Renal pelvis (tissue), 4 donors: ENCODE measurements around the gene OSBPL9. TPM values are rescaled to one million over a fixed set of nuclear protein-coding genes. Genes with fewer than 3 reads are reported as not detected.
A peak's percentile ranks its signal among the peaks of the same experiment; 100 is the strongest.
"Not testable (repeated sequence)": the region's sequence is repeated elsewhere in the genome, so short reads cannot be mapped to it uniquely, and the experiment has no call there.

ENCODE experiments used
- DNase-seq: peaks from one replicate; pipeline ENCODE4 v3.0.0-alpha.2; 2013
- polyA plus RNA-seq, 3 donors: library from polyadenylated mRNA; unstranded; fragments of 120-200 nt; gene quantifications; one replicate each; pipeline ENCODE4 v1.2.1, GENCODE V29; 2013; ENCODE audit not compliant: insufficient read length in 3 of 3

OSBPL9 gene
- polyA plus RNA-seq, 3 donors = 122 to 151 (median 125) TPM

DNA sequence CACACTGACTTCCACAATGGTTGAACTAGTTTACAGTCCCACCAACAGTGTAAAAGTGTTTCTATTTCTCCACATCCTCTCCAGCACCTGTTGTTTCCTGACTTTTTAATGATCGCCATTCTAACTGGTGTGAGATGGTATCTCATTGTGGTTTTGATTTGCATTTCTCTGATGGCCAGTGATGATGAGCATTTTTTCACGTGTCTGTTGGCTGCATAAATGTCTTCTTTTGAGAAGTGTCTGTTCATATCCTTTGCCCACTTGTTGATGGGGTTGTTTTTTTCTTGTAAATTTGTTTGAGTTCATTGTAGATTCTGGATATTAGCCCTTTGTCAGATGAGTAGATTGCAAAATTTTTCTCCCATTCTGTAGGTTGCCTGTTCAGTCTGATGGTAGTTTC is 85.3 kb downstream of the OSBPL9 start:
- not testable (repeated sequence) for DNase-seq

DNA sequence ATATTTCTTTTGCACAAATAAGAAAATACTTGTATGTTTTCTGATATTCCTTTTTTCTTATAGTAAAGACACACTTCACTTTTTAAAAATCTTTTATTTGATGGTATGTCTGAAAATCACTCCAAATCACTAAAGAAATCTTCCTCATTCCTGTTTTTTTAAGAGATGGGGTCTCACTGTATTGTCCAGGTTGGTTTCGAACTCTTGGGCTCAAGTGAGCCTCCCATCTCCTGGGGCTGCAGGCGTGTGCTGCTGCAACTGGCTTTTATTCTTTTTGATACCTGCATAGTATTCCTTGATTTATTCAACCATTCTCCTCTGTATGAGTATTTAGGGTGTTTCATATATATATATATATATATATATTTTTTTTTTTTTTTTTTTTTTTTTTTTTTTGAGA is 88.1 kb downstream of the OSBPL9 start:
- no peak for DNase-seq

DNA sequence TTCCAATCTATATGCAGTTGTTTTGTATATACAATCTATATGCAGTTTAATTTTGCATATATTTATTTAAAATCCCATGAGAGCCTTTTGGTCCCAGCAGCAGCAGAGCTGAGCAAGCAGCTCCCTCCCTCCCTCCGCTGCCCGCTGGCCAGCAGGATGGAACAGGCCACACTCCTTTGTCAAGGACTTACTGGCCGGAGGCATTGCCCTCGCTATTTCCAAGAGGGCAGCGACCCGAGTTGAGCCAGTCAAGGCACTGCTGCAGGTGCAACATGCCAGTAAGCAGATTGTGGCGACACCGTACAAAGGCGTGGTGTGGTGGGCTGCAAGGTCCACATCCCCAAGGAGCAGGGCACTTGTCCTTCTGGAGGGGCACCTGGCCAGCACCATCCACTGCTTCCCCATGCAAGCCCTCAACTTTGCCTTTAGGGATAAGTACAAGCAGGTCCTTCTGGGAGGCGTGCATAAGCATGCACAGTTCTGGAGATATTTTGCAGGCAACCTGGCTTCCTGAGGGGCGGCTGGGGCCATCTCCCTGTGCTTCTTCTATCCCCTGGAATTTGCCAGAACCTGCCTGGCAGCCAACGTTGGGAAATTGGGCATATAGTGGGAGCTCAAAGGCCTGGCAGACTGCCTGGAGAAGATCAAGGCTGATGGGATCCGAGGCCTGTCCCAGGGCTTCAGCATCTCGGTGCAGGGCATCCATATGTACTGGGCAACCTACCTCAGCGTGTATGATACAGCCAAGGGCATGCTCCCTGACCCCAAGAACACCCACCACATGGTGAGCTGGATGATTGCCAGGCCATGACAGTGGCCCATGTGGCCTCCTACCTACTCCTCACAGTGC is 92.2 kb downstream of the OSBPL9 start:
- no peak for DNase-seq

DNA sequence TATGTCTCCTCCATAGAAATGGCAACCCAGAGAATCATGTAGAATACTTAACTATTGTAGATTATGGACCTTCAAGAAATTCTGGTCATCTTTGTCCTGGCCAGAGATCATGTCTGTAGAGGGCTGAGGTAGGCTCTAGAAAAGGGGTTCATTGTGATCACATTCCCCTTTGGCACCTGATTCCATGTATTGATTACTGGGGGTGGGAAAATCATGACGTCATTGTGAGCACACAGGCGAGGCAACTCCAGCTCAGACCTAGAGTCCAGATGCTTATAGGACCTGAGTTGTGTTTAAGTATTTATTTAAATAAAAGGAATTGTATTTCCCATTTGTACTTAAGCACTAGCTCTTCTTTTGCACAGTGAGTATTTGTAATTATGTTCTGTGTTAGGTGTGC is 93.1 kb downstream of the OSBPL9 start:
- no peak for DNase-seq

DNA sequence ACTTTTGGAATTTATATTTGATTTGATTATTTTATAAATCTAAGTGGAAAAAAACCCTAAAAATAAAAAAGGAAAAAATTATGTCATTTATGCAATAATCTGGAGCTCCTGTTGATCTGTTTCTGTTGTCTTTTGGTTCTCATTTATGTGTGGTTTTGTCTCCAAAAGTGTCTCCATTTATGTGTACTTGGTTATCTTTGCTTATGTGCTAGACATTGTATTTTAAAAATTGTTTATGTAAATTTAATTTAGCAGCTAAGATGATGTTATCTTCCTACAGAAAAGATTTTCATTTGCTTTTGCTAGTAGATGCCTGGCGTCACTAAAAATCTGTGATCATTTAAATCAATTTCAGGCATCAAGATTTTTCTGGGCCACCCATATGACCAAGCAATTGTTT is 95.7 kb downstream of the OSBPL9 start:
- no peak for DNase-seq

DNA sequence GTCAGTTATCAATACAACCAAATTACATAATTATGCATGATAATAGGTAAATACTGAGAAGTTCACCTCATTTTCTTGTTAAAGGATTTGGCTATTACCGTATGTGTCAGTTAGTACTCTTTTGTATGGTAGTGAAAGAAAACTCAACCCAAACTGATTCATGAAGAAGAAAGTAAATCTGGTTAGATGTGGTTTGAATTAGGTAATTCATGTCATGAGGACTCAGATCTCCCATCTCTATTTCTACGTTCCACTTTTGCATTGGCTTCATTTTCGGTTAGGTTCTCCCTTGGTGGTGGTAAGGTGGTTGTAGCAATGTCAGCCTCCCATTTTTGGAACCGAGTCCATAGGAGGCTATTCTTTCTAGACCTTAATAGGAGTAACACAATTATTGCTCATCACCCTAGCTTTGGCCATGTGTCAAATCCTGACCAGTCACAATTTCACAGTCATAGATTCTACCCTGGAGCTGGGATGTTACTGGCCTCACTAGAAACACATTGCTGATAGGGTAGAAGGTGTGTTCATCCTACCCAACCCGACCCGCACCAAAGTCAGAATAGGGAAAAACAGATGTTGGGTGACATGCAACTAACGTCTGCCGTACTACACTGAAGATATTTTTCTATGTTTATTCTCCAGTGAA is 97.6 kb downstream of the OSBPL9 start:
- DNase-seq = no peak

DNA sequence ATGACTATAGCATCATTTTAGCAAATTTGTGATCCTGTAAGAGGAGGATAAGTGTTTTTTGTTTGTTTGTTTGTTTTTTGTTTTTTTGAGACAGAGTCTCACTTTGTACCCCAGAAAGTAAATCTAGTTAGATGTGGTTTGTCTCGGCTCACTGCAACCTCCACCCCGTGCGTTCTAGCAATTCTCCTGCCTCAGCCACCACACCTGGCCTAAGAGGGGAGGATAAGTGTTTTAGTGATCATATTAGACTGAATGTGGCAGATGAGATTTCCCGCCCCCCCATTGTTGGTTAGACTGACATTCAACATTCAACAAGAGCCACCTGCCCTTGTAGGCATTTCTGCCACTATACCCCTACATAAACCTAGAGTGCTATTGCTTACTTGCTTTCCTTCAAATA is 98.5 kb downstream of the OSBPL9 start:
- DNase-seq = no peak

DNA sequence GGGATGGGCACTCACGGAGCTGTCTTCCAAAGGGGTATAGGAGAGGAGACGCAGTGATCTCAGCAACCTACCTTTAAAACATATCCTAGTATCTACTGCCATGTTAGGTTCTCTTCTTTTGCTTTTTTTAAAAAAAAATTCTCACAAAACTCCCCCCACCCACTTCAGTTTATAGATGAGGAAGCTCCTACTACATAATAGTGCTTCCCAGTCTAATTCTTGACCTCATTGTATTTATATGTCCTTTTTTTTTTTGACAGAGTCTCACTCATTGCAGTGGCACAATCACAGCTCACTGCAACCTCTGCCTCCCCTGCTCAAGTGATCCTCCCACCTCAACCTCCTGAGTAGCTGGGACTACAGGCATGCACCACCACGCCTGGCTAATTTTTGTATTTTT is 99.9 kb downstream of the OSBPL9 start:
- DNase-seq = no peak

DNA sequence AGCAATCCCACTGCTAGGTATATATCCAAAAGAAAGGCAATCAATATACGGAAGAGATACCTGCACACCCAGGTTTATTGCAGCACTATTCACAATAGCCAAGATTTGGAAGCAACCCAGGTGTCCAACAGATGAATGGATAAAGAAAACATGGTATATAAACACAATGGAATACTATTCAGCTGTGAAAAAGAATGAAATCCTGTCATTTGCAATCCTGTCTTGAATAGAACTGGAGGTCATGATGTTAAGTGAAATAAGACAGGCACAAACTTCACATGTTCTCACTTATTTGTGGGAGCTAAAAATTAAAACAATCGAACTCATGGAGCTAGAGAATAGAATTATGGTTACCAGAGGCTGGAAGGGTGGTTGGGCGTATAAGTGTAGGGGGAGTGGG is 101.0 kb downstream of the OSBPL9 start:
- DNase-seq = no peak

DNA sequence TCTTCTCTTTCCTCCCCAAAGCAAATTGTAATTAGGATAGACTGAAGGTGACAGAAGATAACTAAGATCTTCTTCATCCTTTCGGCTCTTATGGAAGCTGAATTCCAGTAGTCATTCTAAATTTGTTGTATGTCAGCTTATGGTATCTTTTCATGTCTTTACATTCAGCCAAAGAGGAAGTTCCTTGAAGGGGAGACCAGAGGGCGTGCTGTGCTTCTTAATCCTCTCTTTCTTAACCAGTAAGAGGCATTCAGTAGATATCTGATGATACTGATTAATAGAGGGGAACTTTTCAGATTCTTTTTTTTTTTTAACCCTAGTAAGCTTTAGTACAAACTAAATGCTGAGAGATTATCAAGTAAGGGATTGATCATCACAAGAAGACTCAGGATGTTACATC is 102.3 kb downstream of the OSBPL9 start:
- DNase-seq = no peak

DNA sequence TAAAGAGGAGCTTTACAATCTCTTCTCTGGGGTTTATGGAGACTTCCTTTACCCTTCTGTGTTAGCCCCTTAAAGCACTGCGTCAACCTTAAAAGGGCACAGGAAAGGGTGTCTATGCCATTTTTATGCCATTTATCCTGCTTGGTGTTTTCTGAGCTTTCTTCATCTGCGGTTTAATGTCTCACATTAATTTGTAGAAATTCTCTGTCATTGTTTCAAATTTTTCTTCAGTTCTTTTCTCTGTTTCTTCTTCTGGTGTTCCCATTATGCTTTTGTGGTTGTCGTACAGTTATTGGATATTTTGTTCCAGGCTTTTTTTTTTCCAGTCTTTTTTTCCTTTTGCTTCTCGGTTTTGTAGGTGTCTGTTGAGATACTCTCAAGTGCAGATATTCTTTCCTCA is 107.9 kb downstream of the OSBPL9 start:
- no peak for DNase-seq

DNA sequence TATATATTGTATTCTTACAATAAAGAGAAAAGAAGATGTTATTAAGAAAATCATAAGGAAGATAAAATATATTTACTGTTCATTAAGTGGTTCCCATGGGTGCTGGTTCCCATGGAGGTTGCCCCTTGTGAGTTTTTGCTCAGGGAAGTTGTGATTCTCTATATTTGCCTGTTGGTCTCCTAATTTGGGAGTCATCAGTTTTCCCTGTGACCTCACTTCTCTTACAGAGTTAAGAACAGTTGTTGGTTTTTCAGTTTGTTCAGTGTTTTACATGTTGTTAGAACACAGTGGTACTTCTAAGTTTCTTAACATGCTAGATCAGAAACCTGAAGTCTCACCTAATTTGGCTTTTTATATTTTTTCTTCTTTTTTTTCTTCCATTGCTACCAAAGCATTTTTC is 109.2 kb downstream of the OSBPL9 start:
- DNase-seq = no peak

DNA sequence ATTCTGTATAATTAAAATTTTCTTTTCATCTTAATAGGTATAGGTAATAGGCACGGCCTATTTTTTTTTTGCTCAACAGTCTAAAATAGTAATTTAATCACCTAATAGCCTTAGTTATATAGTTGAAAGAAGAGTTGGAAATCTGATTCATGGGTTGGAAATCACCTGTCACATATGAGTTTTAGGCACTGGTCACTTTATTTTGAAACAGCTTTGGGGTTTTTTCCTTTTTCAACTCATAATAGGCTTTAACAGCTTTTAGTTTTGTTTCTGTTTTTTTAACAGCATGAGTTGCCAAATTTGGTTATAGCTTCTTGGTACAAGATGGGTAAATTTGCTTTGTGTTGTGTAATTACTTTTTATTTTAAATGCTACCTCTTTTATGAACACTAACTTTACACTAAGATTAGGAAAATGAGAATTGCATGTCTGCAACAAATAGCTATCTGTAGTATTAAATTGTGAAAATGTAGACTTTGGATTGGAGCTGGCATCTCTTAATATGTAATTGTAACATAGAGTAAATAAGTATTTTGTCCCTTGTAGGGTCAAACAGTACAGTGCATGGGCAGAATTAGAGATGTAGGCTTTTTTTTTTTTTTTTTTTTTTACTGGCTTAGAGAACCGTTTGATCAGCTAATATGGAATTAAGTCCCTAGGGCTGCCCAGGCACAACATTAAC is 109.8 kb downstream of the OSBPL9 start:
- no peak for DNase-seq

DNA sequence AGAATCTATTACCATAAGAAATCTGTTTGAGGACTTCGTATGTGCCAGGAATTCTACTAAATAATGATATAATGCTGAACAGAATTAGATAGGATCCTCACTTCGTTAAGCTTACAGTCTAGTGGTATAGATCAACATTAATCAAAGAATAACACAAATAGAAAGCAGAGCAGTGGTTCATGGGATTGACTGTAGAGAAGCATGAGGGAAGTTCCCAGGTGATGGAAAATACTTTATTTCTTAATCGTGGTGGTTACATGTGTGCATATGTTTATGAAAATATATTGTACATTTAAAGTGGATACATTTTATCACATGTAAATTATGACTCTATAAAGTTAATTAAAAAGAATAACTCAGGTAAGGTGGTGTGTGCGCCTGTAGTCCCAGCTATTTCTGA is 110.5 kb downstream of the OSBPL9 start:
- no peak for DNase-seq

DNA sequence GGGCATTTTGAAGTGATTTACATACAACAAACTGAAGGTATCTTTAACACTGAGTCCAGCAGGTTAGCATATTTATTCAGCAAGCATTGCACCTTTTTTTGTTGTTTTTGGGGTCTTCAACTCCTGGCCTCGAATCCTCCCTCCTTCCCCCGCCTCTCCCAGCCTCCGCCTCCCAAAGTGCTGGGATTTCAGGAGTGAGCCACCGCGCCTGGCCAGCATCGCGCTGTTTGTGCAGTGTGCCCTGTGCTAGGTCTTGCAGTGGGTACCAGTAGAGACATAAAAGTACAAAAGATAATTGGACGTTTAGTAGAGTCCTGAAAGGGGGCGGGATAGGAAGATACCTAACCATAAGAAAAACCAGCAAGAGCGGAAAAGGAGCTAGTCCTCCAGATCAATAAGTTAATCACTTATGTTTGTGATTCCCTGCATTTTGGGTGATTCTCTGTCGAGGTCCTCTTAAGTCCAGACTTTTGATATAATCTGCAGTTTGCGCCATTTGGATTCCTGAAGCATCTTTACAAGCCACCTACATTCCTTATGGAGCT is 111.8 kb downstream of the OSBPL9 start:
- no peak for DNase-seq

DNA sequence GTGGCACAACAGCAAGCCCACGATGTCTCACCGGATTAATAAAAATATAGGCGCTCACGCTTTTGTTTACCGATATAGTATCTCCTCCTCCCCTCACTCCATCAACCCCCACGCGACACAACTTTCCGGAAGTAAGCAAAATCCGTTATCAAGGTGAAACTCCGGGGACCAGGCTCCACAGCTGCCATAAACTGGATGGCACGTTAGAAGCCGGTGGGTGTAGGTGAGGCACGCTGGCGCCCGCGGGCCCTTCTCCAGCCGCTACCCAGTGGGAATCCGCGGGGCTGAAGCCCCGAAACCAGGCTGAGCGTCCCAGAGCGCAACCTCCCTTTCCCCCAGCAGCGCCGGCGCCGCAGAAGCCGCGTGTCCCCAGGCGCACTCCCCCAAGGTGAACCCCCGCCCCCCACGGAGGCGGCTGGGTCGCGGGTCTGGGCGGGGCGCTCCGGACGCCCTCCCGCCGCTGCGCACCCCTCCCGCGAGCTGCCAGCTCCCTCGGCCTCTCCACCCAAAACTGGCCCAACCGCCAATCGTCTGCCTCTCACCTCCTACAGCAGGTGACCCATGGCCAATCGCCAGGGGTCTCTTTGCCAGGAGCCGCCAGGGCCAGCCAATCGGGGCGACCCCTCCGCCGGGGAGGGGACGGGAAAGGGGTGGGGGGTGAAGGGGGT is 112.4 kb downstream of the OSBPL9 start:
- peak; percentile 93 for DNase-seq

DNA sequence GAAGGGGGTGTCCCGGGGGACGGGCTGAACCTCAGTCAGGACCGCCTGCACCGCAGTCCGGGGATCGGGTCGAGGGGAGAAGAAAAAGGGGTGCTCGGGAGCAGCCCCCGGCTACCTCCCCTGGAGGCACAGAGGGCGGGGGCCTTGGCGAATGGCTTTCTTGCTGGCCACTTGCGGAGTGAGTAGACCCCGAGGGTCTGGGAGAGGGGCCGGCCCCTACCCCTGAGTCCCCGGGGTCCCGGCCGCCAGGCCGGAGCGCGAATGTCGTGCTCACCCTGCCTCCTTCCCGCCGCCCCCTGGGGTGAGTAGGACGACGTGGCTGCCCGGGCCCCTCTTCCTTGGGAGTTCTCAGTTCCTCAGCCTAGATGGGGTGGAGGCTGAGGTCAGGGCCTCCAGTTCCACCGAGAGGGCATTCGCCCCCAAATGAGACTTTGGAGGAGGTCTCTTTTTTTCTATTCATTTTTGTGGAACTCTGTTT is 113.0 kb downstream of the OSBPL9 start:
- DNase-seq = peak; percentile 23

DNA sequence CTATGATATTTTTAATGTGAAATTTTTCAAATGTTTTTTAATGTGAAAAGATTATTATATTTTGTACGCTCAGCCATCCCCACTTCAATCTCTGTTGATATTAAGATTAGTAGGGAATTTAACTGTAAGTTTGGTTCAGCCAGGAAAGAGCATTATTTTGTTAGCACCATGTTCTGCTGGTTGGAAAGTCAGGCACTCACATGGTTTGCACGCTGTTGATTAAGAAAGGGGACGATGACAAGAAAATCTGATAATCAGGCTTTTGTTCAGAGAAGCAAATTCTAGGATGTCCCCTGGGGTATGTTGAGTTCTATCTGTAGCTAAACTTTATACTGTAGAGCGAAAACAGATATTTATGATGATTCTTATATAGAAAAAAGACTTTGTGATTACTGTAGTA is 115.1 kb downstream of the OSBPL9 start:
- no peak for DNase-seq

DNA sequence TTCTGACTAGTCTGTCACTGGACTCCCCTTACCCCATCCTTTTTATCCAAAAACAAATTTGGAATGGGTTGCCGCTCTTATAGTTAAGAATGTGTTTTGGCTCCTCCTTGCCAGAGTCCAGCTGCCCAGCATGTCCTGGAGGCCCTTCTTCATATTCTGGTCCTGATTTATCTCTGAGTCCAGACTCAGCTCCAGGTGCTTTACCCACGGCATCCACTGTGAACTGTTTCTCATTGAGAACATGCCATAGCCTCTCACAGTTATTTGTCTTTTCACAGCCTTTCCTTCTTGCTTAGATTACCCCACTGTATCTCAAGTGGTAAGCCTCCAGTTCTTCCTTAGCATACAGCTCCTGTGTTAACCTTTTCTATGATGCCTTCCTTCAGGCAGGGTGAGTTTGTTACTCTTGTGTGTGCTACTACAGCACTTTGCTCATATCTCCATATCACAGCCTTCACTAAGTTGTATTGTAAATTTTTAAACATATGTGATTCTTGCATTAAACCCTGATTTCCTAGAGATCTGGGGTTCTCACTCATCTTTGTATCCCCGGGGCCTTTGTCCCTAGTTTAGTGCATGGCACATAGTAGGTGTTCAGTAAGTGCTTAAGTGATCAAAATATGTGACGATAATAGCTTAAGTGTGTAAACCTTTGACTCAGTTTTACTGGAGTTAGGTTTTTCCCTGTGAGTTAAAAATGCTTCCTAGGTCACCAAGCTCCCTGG is 116.0 kb downstream of the OSBPL9 start:
- DNase-seq = no peak

DNA sequence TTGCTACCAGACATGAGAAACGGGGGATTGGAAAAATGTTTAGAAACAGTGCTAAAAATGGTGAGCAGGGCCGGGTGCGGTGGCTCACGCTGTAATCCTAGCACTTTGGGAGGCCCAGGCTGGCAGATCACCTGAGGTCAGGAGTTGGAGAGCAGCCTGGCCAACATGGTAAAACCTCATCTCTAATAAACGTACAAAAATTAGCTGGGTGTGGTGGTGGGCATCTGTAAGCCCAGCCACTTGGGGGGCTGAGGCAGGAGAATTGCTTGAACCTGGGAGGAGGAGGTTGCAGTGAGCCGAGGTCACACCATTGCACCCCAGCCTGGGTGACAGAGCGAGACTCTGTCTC is 116.5 kb downstream of the OSBPL9 start:
- DNase-seq = not testable (repeated sequence)

DNA sequence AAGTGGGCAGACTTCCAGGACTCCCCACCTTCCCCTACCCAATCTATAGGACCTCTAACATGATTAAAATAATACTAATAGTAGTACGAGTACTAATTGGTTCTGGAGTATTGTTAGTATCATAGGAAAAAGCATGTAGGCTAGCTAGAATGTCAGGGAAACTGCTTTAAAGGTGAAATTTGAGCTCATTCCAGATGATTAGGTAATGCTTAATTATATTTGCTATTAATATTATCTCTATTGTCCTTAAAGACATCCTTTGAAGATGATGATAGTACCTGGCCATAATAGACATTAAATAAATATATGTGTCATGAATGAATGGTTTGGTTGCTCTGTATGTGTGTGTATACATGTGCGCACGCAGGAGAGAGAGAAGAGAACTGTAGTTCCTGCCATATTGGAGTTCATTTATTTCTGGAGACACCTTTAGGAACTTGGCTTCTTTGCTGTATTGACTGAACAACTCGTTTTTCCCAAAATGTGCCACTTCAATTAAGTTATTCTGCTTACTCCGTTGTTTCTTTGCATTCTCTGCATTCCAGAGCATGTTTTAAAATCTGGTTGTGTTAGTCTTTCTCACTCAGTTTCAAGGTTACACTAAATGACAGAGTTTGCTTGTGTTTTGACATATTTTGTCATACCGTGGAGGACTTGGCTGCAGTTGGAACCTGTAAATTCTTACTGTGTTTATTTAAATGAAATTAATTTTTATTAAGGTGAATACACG is 117.1 kb downstream of the OSBPL9 start:
- DNase-seq = no peak
